ENCODE measurements around the gene HRC.
"Not testable (repeated sequence)": the region's sequence is repeated elsewhere in the genome, so short reads cannot be mapped to it uniquely, and the experiment has no call there.

Gene HRC

GRCh38 chr19:49155005-49155819, at the start of gene HRC:
Gene HRC, minus strand, starts transcription at chr19:49155396. Its CDS starts 159 bp downstream, at chr19:49155237.
- no peak for DNase-seq (ENCODE audit: low spot score)

- no peak for DNase-seq (ENCODE audit: low spot score)
Measured at GRCh38 chr19:49201042-49201441, 45.8 kb upstream of the HRC start.

GRCh38 chr19:49200238-49200862, 45.2 kb upstream of the HRC start:
- peak; percentile 60 for DNase-seq (ENCODE audit: low spot score)

- DNase-seq (ENCODE audit: low spot score) = no peak
Measured at GRCh38 chr19:49196527-49197240, 41.5 kb upstream of the HRC start.

GRCh38 chr19:49194408-49194807, 39.2 kb upstream of the HRC start:
- DNase-seq (ENCODE audit: low spot score) = no peak

GRCh38 chr19:49193822-49194394, 38.7 kb upstream of the HRC start:
- no peak for DNase-seq (ENCODE audit: low spot score)

- no peak for DNase-seq (ENCODE audit: low spot score)
Measured at GRCh38 chr19:49190781-49191180, 35.6 kb upstream of the HRC start.

GRCh38 chr19:49189259-49189658, 34.1 kb upstream of the HRC start:
- no peak for DNase-seq (ENCODE audit: low spot score)

GRCh38 chr19:49188626-49189200, 33.5 kb upstream of the HRC start:
- DNase-seq (ENCODE audit: low spot score) = no peak

- DNase-seq (ENCODE audit: low spot score) = no peak
Measured at GRCh38 chr19:49186108-49186507, 30.9 kb upstream of the HRC start.

GRCh38 chr19:49182848-49183375, 27.7 kb upstream of the HRC start:
- no peak for DNase-seq (ENCODE audit: low spot score)

- DNase-seq (ENCODE audit: low spot score) = not testable (repeated sequence)
Measured at GRCh38 chr19:49182010-49182847, 27.0 kb upstream of the HRC start.

- no peak for DNase-seq (ENCODE audit: low spot score)
Measured at GRCh38 chr19:49180659-49181058, 25.5 kb upstream of the HRC start.

- DNase-seq (ENCODE audit: low spot score) = no peak
Measured at GRCh38 chr19:49173198-49173597, 18.0 kb upstream of the HRC start.

- no peak for DNase-seq (ENCODE audit: low spot score)
Measured at GRCh38 chr19:49168421-49168820, 13.2 kb upstream of the HRC start.

- no peak for DNase-seq (ENCODE audit: low spot score)
Measured at GRCh38 chr19:49167857-49168409, 12.7 kb upstream of the HRC start.

- no peak for DNase-seq (ENCODE audit: low spot score)
Measured at GRCh38 chr19:49165865-49166301, 10.7 kb upstream of the HRC start.

GRCh38 chr19:49165111-49165750, 10.0 kb upstream of the HRC start:
- no peak for DNase-seq (ENCODE audit: low spot score)

- DNase-seq (ENCODE audit: low spot score) = no peak
Measured at GRCh38 chr19:49161987-49162386, 6.8 kb upstream of the HRC start.
